K562 (cell line): Measurements from ENCODE around the gene DEFB108B. TPM values are rescaled to one million over a fixed set of nuclear protein-coding genes. Genes with fewer than 3 reads are reported as not detected.
"Not testable (repeated sequence)": the region's sequence is repeated elsewhere in the genome, so short reads cannot be mapped to it uniquely, and the experiment has no call there.

ENCODE experiments used
- ATAC-seq: fragments of 200-7000 bp; cut with Tn5 transposase; 3 replicates; pipeline ENCODE4 v1.9.1; 2020; ENCODE audit warnings: moderate library complexity
- BruUV-seq: library from RNA; stranded (reverse); fragments of 400-500 nt; replicated peaks from 2 replicates; lab custom pipeline; 2021; lab: Mats Ljungman, UMichigan
- CTCF ChIA-PET: fragments of 300-600 bp; formaldehyde crosslinking; extraction: SDS; loops from one replicate; lab custom pipeline; 2021; ENCODE audit warnings: low intra/inter-chr PET ratio; lab: Yijun Ruan, JAX
- POLR2A ChIA-PET: fragments of 300-600, 350-650 bp; sonication (Branson Sonifier 250); formaldehyde crosslinking; extraction: SDS; loops from one replicate; lab custom pipeline; 2021; ENCODE audit warnings: antibody characterized with exemption, inconsistent platforms; lab: Yijun Ruan, JAX
- DNase-seq, 4 experiments: peaks; one replicate each; pipeline versions ENCODE4 v3.0.0 to v3.0.0-alpha.2; 2011 to 2018; ENCODE audit warnings: low spot score in 3 of 4, mixed read lengths in 3 of 4; ENCODE audit errors: extremely low read depth in 1 of 4
- FAIRE-seq: peaks from 2 replicates; lab custom pipeline; 2011; peaks lifted over from hg19 to GRCh38; lab: Jason Lieb, UNC
- H2AFZ ChIP-seq: 2 replicates; pipeline ENCODE4 v1.6.0; 2011; ENCODE audit warnings: low read depth, low read length, control low read depth, inconsistent platforms
- H3K27ac ChIP-seq: fragments of 200-600 bp; 3 replicates; pipeline ENCODE4 v1.8.0; 2011; ENCODE audit warnings: low read depth, mild to moderate bottlenecking, control low read depth, inconsistent platforms, low read length, moderate library complexity, mixed read lengths; ENCODE audit errors: extremely low read depth
- H3K27me3 ChIP-seq, 2 experiments: fragments of 300-600 bp in 1 of 2; 2 replicates in 1 of 2; 3 replicates in 1 of 2; pipeline versions ENCODE4 v1.6.0 to v1.8.0; 2011; ENCODE audit warnings: inconsistent platforms in 2 of 2, low read length in 2 of 2, mild to moderate bottlenecking in 1 of 2, mixed read lengths in 1 of 2, moderate library complexity in 1 of 2; ENCODE audit not compliant: control insufficient read depth in 2 of 2, insufficient read depth in 2 of 2
- H3K36me3 ChIP-seq: fragments of 300-600 bp; 3 replicates; pipeline ENCODE4 v1.8.0; 2011; ENCODE audit warnings: mild to moderate bottlenecking, low read length, inconsistent platforms; ENCODE audit not compliant: control insufficient read depth, insufficient read depth
- H3K4me1 ChIP-seq, 2 experiments: fragments of 200-600 bp in 1 of 2; replicated peaks in 1 of 2; 2 replicates in 1 of 2; 3 replicates in 1 of 2; pipeline versions ENCODE4 v1.5.1 to v1.8.0; 2011; ENCODE audit warnings: inconsistent platforms in 2 of 2, low read length in 2 of 2, mild to moderate bottlenecking in 1 of 2, mixed read lengths in 1 of 2, moderate library complexity in 1 of 2; ENCODE audit not compliant: control insufficient read depth in 2 of 2, insufficient read depth in 2 of 2
- H3K4me2 ChIP-seq: 2 replicates; pipeline ENCODE4 v1.6.1; 2011; ENCODE audit warnings: low read length, control low read depth, inconsistent platforms, mixed read lengths; ENCODE audit not compliant: insufficient read depth
- H3K4me3 ChIP-seq: fragments of 200-600 bp; sonication (generic), shearing (Covaris generic); 2 replicates; pipeline ENCODE4 v1.5.1; 2016; ENCODE audit warnings: control low read depth, inconsistent platforms
- H3K79me2 ChIP-seq: fragments of 200-600 bp; 3 replicates; pipeline ENCODE4 v1.8.0; 2011; ENCODE audit warnings: low read length, inconsistent platforms; ENCODE audit not compliant: control insufficient read depth, insufficient read depth
- H3K9ac ChIP-seq, 2 experiments: 2 replicates each; pipeline versions ENCODE4 v1.6.0 to v1.6.1; 2011; ENCODE audit warnings: low read depth in 2 of 2, low read length in 2 of 2, control low read depth in 1 of 2, inconsistent platforms in 1 of 2, mild to moderate bottlenecking in 1 of 2, mixed read lengths in 1 of 2; ENCODE audit not compliant: insufficient read depth in 1 of 2
- H3K9me1 ChIP-seq: one replicate; pipeline ENCODE4 v1.6.0; 2011; ENCODE audit warnings: inconsistent platforms, mild to moderate bottlenecking, low read length, moderate library complexity; ENCODE audit not compliant: control insufficient read depth, insufficient read depth
- H3K9me3 ChIP-seq: replicated peaks from 2 replicates; pipeline ENCODE4 v1.5.1; 2011; ENCODE audit warnings: low read depth, low read length, inconsistent platforms; ENCODE audit not compliant: control insufficient read depth, insufficient read depth
- H4K20me1 ChIP-seq: replicated peaks from 2 replicates; pipeline ENCODE4 v1.6.1; 2011; ENCODE audit warnings: low read length, inconsistent platforms, mixed read lengths; ENCODE audit not compliant: control insufficient read depth, insufficient read depth
- WGBS: fragments of 100-300 bp; shearing (Covaris generic); methylation state at CpG from one replicate; pipeline ENCODE4 v1.1.6; 2016; ENCODE audit warnings: low coverage, mixed read lengths; ENCODE audit not compliant: insufficient coverage; ENCODE audit errors: missing lambda C conversion rate; 5-methylcytosine and 5-hydroxymethylcytosine counted together
- in situ Hi-C: fragments of 300-500 bp; cut with MboI; formaldehyde crosslinking; loops from 4 replicates; pipeline ENCODE4 v1.15.0; 2018; ENCODE audit warnings: inconsistent platforms, mixed read lengths
- intact Hi-C: fragments of 100-400 bp; cut with micrococcal nuclease; formaldehyde crosslinking; loops from 2 replicates; pipeline ENCODE4 v1.14.2; 2022
- polyA plus RNA-seq, 8 experiments: library from polyadenylated mRNA; depleted of rRNA in 4 of 8; stranded (reverse) in 5 of 8; unstranded in 3 of 8; fragments of >200 nt; fragmentation: Nextera tagmentation in 2 of 8; fragmentation: Illumina TruSeq in 1 of 8; extraction: Ambion mirVana in 2 of 8; extraction: Trizol in 1 of 8; gene quantifications; 2 replicates each; pipeline versions ENCODE4 v1.2.1 to v1.2.3, GENCODE V29; 2011 to 2014; ENCODE audit warnings: inconsistent platforms in 1 of 8, missing spikeins in 1 of 8
- total RNA-seq, 7 experiments: library from RNA; depleted of rRNA in 6 of 7; stranded (reverse); fragments of >200 nt in 6 of 7; fragmentation: Illumina TruSeq in 2 of 7; extraction: Trizol in 2 of 7; gene quantifications; 2 replicates each; pipeline versions ENCODE4 v1.2.1 to v1.2.3, GENCODE V29; 2011 to 2021; ENCODE audit warnings: low replicate concordance in 1 of 7
- TF ChIP-seq, protein P1 (sequence below): fragments of 450-650 bp; IDR thresholded peaks from 2 replicates; pipeline ENCODE4 v1.6.1; 2018; ENCODE audit not compliant: partially characterized antibody

The DEFB108B gene
- total and polyA plus RNA-seq, 9 of the 15 experiments (the other 6 are each of a cell fraction or from before 2014, with no cell fraction given): not detected

DNA sequence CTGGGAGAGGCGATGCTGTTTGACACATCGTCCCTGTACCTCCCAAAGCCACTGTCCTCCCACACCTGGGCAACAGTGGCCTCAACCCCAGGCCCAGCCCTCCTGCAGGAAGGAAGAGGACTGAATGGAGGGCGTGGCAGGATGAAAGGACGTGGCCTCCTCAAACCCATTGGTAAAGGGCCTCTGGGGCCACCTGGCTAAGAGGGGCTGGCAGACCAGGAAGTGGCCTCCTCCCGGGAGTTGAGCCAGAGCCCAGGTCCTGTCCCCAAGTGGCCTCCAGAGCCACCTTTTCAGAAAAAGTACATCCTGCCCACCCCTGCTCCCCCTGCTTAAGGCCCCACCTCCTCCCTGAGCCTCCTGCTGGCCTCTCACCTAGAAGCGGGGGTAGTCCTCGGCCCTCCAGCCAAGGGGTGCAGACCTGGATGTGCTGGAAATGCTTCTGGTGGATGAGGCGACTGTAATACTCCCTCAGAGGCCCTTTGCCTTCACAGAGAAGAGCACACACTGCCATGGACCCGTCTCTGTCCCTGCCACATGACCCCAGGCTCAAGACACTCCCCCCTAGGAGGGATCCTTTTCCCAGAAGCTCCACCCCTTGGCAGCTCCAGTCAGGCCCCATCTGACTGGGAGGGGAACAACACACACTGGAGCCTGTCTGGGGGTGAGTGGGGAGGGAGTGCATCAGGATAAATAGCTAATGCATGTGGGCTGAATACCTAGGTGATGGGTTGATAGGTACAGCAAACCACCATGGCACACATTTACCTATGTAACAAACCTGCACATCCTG lies 28.6 kb upstream of the DEFB108B start:
- H2AFZ ChIP-seq, in situ Hi-C loops, H3K9ac ChIP-seq, H3K4me3 ChIP-seq, H3K4me2 ChIP-seq, H3K4me1 ChIP-seq, H3K9me1 ChIP-seq, CTCF ChIA-PET, H3K27me3 ChIP-seq, FAIRE-seq, H3K27ac ChIP-seq, H3K36me3 ChIP-seq, H4K20me1 ChIP-seq: not testable (repeated sequence)
- 0 out of 3 replicates have a peak, but pooled peaks have one; percentile 41 for ATAC-seq
- WGBS: 43% methylated on average over 5 of the region's 9 CpGs
- TF ChIP-seq, protein P1, sequence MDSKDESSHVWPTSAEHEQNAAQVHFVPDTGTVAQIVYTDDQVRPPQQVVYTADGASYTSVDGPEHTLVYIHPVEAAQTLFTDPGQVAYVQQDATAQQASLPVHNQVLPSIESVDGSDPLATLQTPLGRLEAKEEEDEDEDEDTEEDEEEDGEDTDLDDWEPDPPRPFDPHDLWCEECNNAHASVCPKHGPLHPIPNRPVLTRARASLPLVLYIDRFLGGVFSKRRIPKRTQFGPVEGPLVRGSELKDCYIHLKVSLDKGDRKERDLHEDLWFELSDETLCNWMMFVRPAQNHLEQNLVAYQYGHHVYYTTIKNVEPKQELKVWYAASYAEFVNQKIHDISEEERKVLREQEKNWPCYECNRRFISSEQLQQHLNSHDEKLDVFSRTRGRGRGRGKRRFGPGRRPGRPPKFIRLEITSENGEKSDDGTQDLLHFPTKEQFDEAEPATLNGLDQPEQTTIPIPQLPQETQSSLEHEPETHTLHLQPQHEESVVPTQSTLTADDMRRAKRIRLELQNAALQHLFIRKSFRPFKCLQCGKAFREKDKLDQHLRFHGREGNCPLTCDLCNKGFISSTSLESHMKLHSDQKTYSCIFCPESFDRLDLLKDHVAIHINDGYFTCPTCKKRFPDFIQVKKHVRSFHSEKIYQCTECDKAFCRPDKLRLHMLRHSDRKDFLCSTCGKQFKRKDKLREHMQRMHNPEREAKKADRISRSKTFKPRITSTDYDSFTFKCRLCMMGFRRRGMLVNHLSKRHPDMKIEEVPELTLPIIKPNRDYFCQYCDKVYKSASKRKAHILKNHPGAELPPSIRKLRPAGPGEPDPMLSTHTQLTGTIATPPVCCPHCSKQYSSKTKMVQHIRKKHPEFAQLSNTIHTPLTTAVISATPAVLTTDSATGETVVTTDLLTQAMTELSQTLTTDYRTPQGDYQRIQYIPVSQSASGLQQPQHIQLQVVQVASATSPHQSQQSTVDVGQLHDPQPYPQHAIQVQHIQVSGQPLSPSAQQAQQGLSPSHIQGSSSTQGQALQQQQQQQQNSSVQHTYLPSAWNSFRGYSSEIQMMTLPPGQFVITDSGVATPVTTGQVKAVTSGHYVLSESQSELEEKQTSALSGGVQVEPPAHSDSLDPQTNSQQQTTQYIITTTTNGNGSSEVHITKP: peak; percentile 42
- TF ChIP-seq, all 486 proteins: peak for 1; not testable (repeated sequence) for 485
- BruUV-seq, intact Hi-C loops, POLR2A ChIA-PET, H3K79me2 ChIP-seq, H3K9me3 ChIP-seq: not testable (repeated sequence)
- peak in 3 of 4 experiments; percentile 5 to 27 (median 10) for DNase-seq

DNA sequence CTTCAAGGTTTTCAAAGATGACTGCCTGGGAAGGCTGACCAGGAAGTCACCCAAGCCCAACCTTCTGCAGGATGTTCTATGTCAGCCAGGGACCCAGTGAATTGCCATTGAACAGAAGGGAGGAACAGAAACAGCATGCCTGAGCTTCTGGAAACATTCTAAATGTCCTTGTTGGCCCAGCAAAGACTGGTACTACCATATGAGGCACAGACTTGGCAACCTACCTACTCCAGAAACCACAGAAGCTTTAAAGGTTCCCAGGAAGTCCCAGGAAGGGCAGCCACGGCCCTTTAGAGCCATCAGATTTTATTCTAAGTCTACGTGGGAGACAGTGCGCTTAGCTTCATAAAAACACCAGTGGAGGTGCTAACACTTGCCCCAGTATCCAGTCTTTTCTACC lies 20.5 kb upstream of the DEFB108B start:
- FAIRE-seq, ATAC-seq, H3K4me3 ChIP-seq, BruUV-seq, DNase-seq, H4K20me1 ChIP-seq, H3K79me2 ChIP-seq, H3K9me3 ChIP-seq, intact Hi-C loops, H3K4me2 ChIP-seq, H3K27me3 ChIP-seq, H2AFZ ChIP-seq, H3K36me3 ChIP-seq, CTCF ChIA-PET, POLR2A ChIA-PET, H3K27ac ChIP-seq, H3K4me1 ChIP-seq, H3K9ac ChIP-seq, in situ Hi-C loops, H3K9me1 ChIP-seq: not testable (repeated sequence)
- WGBS: 45% methylated on average over 2 of the region's 3 CpGs
